ENCODE results near the gene TLE6. TPM values are rescaled to one million over a fixed set of nuclear protein-coding genes. Genes with fewer than 3 reads are reported as not detected.
A peak's percentile ranks its signal among the peaks of the same experiment; 100 is the strongest.

The TLE6 gene
- total and polyA plus RNA-seq, 12 donors: 0.34 to 3.5 (median 0.64) TPM; not detected in 3

DNA sequence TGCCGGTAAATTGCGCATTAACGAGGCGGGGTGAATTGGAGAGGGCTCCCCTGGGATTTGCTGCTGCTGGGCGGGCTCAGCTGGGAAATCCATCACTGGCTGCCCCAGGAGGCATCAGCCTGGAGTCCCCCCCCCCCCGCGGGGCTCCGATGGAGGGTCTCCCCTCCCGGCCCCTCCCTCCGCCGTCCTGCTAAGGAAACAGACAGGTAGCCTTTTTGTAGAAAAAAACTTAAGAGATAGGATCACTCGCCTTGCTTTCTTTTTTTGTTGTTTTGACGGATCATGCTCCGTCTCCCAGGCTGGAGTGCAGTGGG lies 6.8 kb downstream of the TLE6 start:
- H3K27ac ChIP-seq: peak overlapping the region in 8 of 10 donors; percentile 65 to 89 (median 76)
- TF ChIP-seq, protein P1, sequence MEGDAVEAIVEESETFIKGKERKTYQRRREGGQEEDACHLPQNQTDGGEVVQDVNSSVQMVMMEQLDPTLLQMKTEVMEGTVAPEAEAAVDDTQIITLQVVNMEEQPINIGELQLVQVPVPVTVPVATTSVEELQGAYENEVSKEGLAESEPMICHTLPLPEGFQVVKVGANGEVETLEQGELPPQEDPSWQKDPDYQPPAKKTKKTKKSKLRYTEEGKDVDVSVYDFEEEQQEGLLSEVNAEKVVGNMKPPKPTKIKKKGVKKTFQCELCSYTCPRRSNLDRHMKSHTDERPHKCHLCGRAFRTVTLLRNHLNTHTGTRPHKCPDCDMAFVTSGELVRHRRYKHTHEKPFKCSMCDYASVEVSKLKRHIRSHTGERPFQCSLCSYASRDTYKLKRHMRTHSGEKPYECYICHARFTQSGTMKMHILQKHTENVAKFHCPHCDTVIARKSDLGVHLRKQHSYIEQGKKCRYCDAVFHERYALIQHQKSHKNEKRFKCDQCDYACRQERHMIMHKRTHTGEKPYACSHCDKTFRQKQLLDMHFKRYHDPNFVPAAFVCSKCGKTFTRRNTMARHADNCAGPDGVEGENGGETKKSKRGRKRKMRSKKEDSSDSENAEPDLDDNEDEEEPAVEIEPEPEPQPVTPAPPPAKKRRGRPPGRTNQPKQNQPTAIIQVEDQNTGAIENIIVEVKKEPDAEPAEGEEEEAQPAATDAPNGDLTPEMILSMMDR (IDR thresholded peaks at IDR 0.05): no peak
- no peak for DNase-seq
- intact Hi-C loops (cut with DNase I): loop anchor here in 4 of 10 donors (5.0 to 10.0 kb wide), 3 partner anchors 48 to 53 kb away; no protein-coding TSS in a partner anchor
- H3K4me3 ChIP-seq: peak overlapping the region in 9 of 10 donors; percentile 17 to 54 (median 40)
- H3K36me3 ChIP-seq: no peaks in the 10 kb centered on the region
- no peaks in the 10 kb centered on the region for H3K9me3 ChIP-seq
- H3K27me3 ChIP-seq: peaks cover 0 to 18% (median 0%) of the 10 kb centered on the region in 7 donors
- ATAC-seq: no peak
- peaks cover 14 to 33% (median 24%) of the 10 kb centered on the region in 9 donors for H3K4me1 ChIP-seq
- WGBS, 2 donors: 1 to 2% methylated on average over 14 of the region's 14 CpGs

DNA sequence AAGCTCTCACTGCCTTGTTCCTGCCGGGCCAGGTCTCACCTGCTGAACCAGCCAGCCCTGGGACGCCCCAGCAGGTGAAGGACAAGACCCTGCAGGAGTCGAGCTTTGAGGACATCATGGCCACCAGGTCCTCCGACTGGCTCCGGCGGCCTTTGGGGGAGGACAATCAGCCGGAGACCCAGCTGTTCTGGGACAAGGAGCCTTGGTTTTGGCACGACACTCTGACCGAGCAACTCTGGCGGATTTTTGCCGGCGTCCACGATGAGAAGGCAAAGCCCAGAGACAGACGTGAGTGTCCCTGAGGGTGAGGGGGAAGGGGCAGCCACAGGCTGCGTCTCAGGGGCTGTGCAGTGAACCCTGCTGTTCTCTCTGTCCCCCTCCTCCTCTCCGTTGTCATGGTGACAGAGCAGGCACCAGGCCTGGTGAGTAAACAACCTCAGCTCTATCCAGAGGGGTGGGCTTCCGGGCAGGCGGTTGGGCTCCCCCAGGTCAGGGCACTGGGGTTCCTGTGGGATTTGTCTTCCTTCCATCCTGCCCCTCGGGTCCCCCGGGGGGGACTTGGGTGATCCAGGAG lies 9.7 kb downstream of the TLE6 start:
- 39% methylated on average over 20 of the region's 20 CpGs for WGBS, 2 donors
- TF ChIP-seq, protein P1 (IDR thresholded peaks at IDR 0.05): no peak
- H3K36me3 ChIP-seq: no peaks in the 10 kb centered on the region
- H3K4me3 ChIP-seq: no peak overlapping the region
- H3K9me3 ChIP-seq: no peaks in the 10 kb centered on the region
- H3K4me1 ChIP-seq: peaks cover 14 to 33% (median 24%) of the 10 kb centered on the region in 9 donors
- ATAC-seq: no peak
- no peak for DNase-seq
- peaks cover 0 to 18% (median 0%) of the 10 kb centered on the region in 7 donors for H3K27me3 ChIP-seq
- intact Hi-C loops (cut with DNase I): loop anchor here in 2 of 10 donors (5.0 to 10.0 kb wide), 2 partner anchors 45 to 48 kb away; no protein-coding TSS in a partner anchor
- no peak overlapping the region for H3K27ac ChIP-seq

DNA sequence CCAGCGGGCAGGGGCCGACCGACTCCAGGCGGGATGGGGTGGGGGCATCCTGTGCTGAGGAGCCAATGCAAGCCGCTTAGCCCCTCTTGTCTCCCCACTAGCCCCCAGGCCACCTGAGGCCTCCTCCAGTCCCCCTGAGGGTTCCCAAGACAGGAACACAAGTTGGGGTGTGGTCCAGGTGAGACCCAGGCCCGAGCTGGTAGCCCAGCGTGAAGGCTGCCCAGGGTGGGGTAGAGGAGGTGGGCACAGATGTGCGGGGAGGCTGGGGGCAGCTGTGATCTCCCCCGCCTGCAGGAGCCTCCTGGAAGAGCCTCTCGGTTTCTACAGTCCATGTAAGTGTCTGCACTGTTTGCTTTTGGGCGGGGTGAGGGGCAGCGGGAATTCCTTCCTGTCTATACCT lies 10.4 kb downstream of the TLE6 start:
- DNase-seq: no peak
- Histone ChIP-seq H3K4me1 (peaks cover 11 to 27% (median 18%) of the 10 kb centered on the region in 9 donors), H3K27me3 (peaks cover 0 to 18% (median 0%) of the 10 kb centered on the region in 7 donors), H3K9me3 (no peaks in the 10 kb centered on the region), H3K27ac (no peak overlapping the region), H3K36me3 (no peaks in the 10 kb centered on the region), H3K4me3 (no peak overlapping the region)
- ATAC-seq: no peak
- 81 to 86% methylated on average over 12 of the region's 12 CpGs for WGBS, 2 donors
- intact Hi-C loops (cut with DNase I): loop anchor here in 2 of 10 donors (5.0 to 10.0 kb wide), 2 partner anchors 45 to 47 kb away; no protein-coding TSS in a partner anchor
- TF ChIP-seq, protein P1 (IDR thresholded peaks at IDR 0.05): no peak

DNA sequence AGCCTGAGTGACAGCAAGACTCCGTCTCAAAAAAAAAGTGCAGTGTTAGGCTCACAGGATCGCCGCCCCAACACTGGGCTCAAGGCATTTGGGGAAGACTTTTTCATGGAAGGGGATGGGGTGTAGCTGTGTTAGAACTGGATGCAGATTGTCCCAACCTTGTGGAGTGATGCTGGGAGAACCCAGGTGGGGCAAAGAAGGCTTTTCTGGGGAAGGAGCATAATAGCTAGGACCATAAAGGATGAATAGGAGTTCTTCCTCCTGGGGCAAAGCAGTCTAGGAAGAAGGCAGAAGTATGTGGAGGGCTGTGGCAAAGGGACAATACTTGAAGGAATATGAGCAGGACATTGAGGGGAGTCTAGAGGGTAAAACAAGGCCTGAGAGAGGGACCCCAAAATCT lies 11.2 kb downstream of the TLE6 start:
- H3K9me3 ChIP-seq: no peaks in the 10 kb centered on the region
- H3K36me3 ChIP-seq: no peaks in the 10 kb centered on the region
- WGBS, 2 donors: 92 to 95% methylated on average over 3 of the region's 3 CpGs
- H3K4me1 ChIP-seq: peaks cover 3 to 19% (median 10%) of the 10 kb centered on the region in 9 donors
- DNase-seq (no peak), ATAC-seq (no peak)
- intact Hi-C loops (cut with DNase I): loop anchor here in 2 of 10 donors (5.0 to 10.0 kb wide), 2 partner anchors 44 to 46 kb away; no protein-coding TSS in a partner anchor
- no peak overlapping the region for H3K27ac ChIP-seq
- TF ChIP-seq, protein P1 (IDR thresholded peaks at IDR 0.05): no peak
- no peak overlapping the region for H3K4me3 ChIP-seq
- H3K27me3 ChIP-seq: peaks cover 0 to 16% (median 0%) of the 10 kb centered on the region in 7 donors

Measured in heart right ventricle (tissue), 16 donors.